ENCODE data around the gene XRN2. TPM values are rescaled to one million over a fixed set of nuclear protein-coding genes. Genes with fewer than 3 reads are reported as not detected.

XRN2 gene
- total RNA-seq, 1 donor: 125 TPM

DNA sequence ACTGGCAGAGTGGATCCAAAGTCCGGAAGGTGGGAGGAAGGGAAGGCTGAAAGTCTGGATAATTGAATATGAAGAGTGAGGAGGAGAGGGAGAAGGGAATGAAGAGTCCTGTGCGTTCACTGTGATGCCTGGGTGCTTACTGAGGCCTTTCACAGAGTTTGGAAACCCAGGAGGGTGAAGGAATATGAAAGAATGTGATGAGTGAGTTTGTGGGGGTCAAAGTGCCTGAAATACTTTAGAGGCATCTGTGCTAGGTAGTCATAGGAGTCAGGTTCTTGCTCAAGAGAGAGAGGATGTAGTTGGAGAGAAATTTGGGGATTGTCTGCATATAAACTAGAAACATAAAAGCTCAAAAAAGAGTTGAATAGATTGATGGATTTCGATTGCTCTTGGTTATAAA is 73.5 kb downstream of the XRN2 start:
- DNase-seq (ENCODE audit: insufficient read length, low spot score, missing footprints): peak; percentile 23
- peaks cover 37% of the 10 kb centered on the region for H3K79me2 ChIP-seq (ENCODE audit: insufficient read depth, low read length)
- H3K27me3 ChIP-seq (ENCODE audit: insufficient read depth, low read length): no peaks in the 10 kb centered on the region
- H3K4me3 ChIP-seq (ENCODE audit: insufficient read depth, low read length): no peak overlapping the region
- no peaks in the 10 kb centered on the region for H3K36me3 ChIP-seq (ENCODE audit: insufficient read depth, low read length)
- H3K27ac ChIP-seq (ENCODE audit: low read depth, low read length): no peak overlapping the region
- no peak overlapping the region for H3K4me2 ChIP-seq (ENCODE audit: insufficient read depth, low read length)
- TF ChIP-seq, protein P1, sequence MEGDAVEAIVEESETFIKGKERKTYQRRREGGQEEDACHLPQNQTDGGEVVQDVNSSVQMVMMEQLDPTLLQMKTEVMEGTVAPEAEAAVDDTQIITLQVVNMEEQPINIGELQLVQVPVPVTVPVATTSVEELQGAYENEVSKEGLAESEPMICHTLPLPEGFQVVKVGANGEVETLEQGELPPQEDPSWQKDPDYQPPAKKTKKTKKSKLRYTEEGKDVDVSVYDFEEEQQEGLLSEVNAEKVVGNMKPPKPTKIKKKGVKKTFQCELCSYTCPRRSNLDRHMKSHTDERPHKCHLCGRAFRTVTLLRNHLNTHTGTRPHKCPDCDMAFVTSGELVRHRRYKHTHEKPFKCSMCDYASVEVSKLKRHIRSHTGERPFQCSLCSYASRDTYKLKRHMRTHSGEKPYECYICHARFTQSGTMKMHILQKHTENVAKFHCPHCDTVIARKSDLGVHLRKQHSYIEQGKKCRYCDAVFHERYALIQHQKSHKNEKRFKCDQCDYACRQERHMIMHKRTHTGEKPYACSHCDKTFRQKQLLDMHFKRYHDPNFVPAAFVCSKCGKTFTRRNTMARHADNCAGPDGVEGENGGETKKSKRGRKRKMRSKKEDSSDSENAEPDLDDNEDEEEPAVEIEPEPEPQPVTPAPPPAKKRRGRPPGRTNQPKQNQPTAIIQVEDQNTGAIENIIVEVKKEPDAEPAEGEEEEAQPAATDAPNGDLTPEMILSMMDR (IDR thresholded peaks at IDR 0.05; ENCODE audit: extremely low read depth, low read depth, low read length): no peak
- no peaks in the 10 kb centered on the region for H3K4me1 ChIP-seq (ENCODE audit: insufficient read depth, low read length)
- H3K9me3 ChIP-seq (ENCODE audit: low read depth, low read length): no peaks in the 10 kb centered on the region
- H4K20me1 ChIP-seq (ENCODE audit: insufficient read depth, low read length): peaks cover 14% of the 10 kb centered on the region
- H2AFZ ChIP-seq (ENCODE audit: low read length): no peak overlapping the region

DNA sequence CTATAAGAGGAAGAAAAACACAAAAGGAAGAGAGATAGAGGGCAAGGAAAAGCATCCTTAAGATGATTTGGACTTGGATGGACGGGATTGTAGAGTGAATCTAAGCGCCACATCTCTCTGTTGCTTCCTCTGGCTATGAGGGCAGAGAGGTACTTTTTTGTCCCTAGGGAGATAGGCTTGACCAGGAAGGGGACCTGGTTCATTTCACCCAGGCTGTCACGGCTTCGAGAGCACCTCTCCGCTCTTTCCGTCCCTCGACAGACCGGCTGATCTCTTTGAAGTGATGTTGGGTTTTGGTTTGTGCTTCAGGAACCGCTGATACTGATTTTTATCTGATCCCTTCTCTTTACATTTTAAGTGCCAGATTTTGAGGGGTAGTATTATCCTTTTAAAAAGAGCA is 74.6 kb downstream of the XRN2 start:
- no peaks in the 10 kb centered on the region for H3K27me3 ChIP-seq (ENCODE audit: insufficient read depth, low read length)
- TF ChIP-seq, protein P1 (IDR thresholded peaks at IDR 0.05; ENCODE audit: extremely low read depth, low read depth, low read length): no peak
- no peak overlapping the region for H3K4me3 ChIP-seq (ENCODE audit: insufficient read depth, low read length)
- no peak overlapping the region for H3K27ac ChIP-seq (ENCODE audit: low read depth, low read length)
- no peaks in the 10 kb centered on the region for H3K9me3 ChIP-seq (ENCODE audit: low read depth, low read length)
- no peak for DNase-seq (ENCODE audit: insufficient read length, low spot score, missing footprints)
- peaks cover 29% of the 10 kb centered on the region for H3K79me2 ChIP-seq (ENCODE audit: insufficient read depth, low read length)
- peaks cover 4% of the 10 kb centered on the region for H3K36me3 ChIP-seq (ENCODE audit: insufficient read depth, low read length)
- peaks cover 12% of the 10 kb centered on the region for H4K20me1 ChIP-seq (ENCODE audit: insufficient read depth, low read length)
- no peak overlapping the region for H2AFZ ChIP-seq (ENCODE audit: low read length)
- no peaks in the 10 kb centered on the region for H3K4me1 ChIP-seq (ENCODE audit: insufficient read depth, low read length)
- H3K4me2 ChIP-seq (ENCODE audit: insufficient read depth, low read length): no peak overlapping the region

DNA sequence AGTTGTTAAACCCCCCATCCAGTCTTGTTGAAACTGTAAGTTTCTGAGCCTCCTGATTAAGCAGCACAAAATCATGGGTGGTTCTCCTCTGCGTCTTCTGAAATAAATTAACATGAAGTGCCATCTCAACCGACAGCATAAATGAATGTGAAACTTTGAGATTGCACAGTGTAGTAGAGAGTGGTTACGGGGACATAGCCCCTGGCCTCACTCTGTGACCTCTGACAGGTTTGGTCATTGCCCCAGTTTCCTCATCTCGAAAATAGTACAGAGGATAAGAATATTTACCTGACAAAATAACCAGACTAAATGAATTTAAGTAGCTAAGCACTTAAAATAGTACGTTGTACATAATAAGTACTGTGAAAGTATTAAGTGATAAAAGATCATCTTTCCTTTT is 75.1 kb downstream of the XRN2 start:
- Histone ChIP-seq H3K36me3 (ENCODE audit: insufficient read depth, low read length) (peaks cover 4% of the 10 kb centered on the region), H3K4me2 (ENCODE audit: insufficient read depth, low read length) (no peak overlapping the region), H2AFZ (ENCODE audit: low read length) (no peak overlapping the region), H3K79me2 (ENCODE audit: insufficient read depth, low read length) (peaks cover 25% of the 10 kb centered on the region), H3K4me3 (ENCODE audit: insufficient read depth, low read length) (no peak overlapping the region), H3K27me3 (ENCODE audit: insufficient read depth, low read length) (no peaks in the 10 kb centered on the region), H3K27ac (ENCODE audit: low read depth, low read length) (no peak overlapping the region), H3K4me1 (ENCODE audit: insufficient read depth, low read length) (no peaks in the 10 kb centered on the region), H3K9me3 (ENCODE audit: low read depth, low read length) (no peaks in the 10 kb centered on the region), H4K20me1 (ENCODE audit: insufficient read depth, low read length) (peaks cover 11% of the 10 kb centered on the region)
- TF ChIP-seq, protein P1 (IDR thresholded peaks at IDR 0.05; ENCODE audit: extremely low read depth, low read depth, low read length): no peak
- peak; percentile 5 for DNase-seq (ENCODE audit: insufficient read length, low spot score, missing footprints)

DNA sequence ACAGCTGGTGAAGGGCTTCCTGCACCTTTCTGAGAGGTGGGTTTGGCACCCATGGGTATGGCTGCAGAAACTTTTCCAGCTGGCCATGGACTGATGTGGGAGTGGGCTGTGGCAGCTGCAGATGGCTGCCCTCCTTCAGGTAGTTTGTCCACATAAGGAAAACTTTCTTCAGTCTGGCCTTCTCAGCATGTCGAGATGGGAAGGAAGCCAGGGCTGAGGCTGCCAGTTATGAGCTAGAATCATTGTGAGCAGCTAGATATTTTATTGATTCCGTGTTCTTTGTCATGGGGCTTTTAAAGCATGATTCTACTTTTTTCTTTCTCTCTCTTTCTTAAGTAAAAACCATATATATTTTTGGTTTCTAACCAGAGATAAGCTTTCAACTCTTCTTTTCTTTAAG is 77.6 kb downstream of the XRN2 start:
- H3K4me2 ChIP-seq (ENCODE audit: insufficient read depth, low read length): no peak overlapping the region
- H3K27ac ChIP-seq (ENCODE audit: low read depth, low read length): no peak overlapping the region
- H3K79me2 ChIP-seq (ENCODE audit: insufficient read depth, low read length): peaks cover 21% of the 10 kb centered on the region
- no peak overlapping the region for H3K4me3 ChIP-seq (ENCODE audit: insufficient read depth, low read length)
- TF ChIP-seq, protein P1 (IDR thresholded peaks at IDR 0.05; ENCODE audit: extremely low read depth, low read depth, low read length): no peak
- H2AFZ ChIP-seq (ENCODE audit: low read length): no peak overlapping the region
- no peaks in the 10 kb centered on the region for H3K4me1 ChIP-seq (ENCODE audit: insufficient read depth, low read length)
- peaks cover 11% of the 10 kb centered on the region for H4K20me1 ChIP-seq (ENCODE audit: insufficient read depth, low read length)
- DNase-seq (ENCODE audit: insufficient read length, low spot score, missing footprints): no peak
- peaks cover 17% of the 10 kb centered on the region for H3K36me3 ChIP-seq (ENCODE audit: insufficient read depth, low read length)
- H3K27me3 ChIP-seq (ENCODE audit: insufficient read depth, low read length): no peaks in the 10 kb centered on the region
- H3K9me3 ChIP-seq (ENCODE audit: low read depth, low read length): no peaks in the 10 kb centered on the region

Measured in osteoblast (primary cell).